Kidney (tissue), 14 donors: Measurements from ENCODE around the gene LUZP2. TPM values are rescaled to one million over a fixed set of nuclear protein-coding genes. Genes with fewer than 3 reads are reported as not detected.

Experiments used
- DNase-seq, 5 donors: peaks; one replicate each; pipeline ENCODE4 v3.0.0-alpha.2; 2013 to 2020
- FAIRE-seq: peaks from 2 replicates; lab custom pipeline; 2012; peaks lifted over from hg19 to GRCh38; lab: Jason Lieb, UNC
- H3K27ac ChIP-seq, 2 donors: one replicate each; pipeline ENCODE4 v1.7.0; 2013; ENCODE audit warnings: low read depth in 2 of 2, low read length in 2 of 2, inconsistent platforms in 1 of 2
- H3K27me3 ChIP-seq: one replicate; pipeline ENCODE4 v1.7.1; 2013; ENCODE audit warnings: low read length, inconsistent platforms; ENCODE audit not compliant: control insufficient read depth, insufficient read depth
- H3K36me3 ChIP-seq, 3 donors: one replicate each; pipeline versions ENCODE4 v1.7.0 to v1.7.1; 2013; ENCODE audit warnings: low read length in 3 of 3, control low read depth in 1 of 3, inconsistent platforms in 1 of 3; ENCODE audit not compliant: insufficient read depth in 3 of 3, control insufficient read depth in 2 of 3
- H3K4me1 ChIP-seq, 3 donors: one replicate each; pipeline versions ENCODE4 v1.7.0 to v1.7.1; 2013; ENCODE audit warnings: low read length in 3 of 3, inconsistent platforms in 1 of 3, low read depth in 1 of 3; ENCODE audit not compliant: control insufficient read depth in 2 of 3, insufficient read depth in 2 of 3
- H3K4me3 ChIP-seq, 3 donors: one replicate each; pipeline versions ENCODE4 v1.7.0 to v1.8.1; 2013; ENCODE audit warnings: low read length in 3 of 3, control low read depth in 1 of 3, inconsistent platforms in 1 of 3
- H3K9ac ChIP-seq, 3 donors: one replicate each; pipeline versions ENCODE4 v1.7.0 to v1.7.1; 2013; ENCODE audit warnings: low read length in 3 of 3, control low read depth in 1 of 3, inconsistent platforms in 1 of 3
- H3K9me3 ChIP-seq, 3 donors: one replicate each; pipeline versions ENCODE4 v1.7.0 to v1.7.1; 2013; ENCODE audit warnings: low read length in 3 of 3, control low read depth in 1 of 3, inconsistent platforms in 1 of 3; ENCODE audit not compliant: control insufficient read depth in 2 of 3, insufficient read depth in 1 of 3
- intact Hi-C: fragments of 100-400 bp; cut with DNase I; formaldehyde crosslinking; loops from one replicate; pipeline ENCODE4 v1.11.1; 2022
- polyA plus RNA-seq: library from polyadenylated mRNA; stranded (reverse); fragments of 350-450 nt; fragmentation: Illumina TruSeq; extraction: RNeasy Lipid Tissue Mini Kit (QIAGEN cat#74804); gene quantifications from one replicate; pipeline ENCODE4 v1.2.3, GENCODE V29; 2014; ENCODE audit warnings: low read depth, low replicate concordance; ENCODE audit not compliant: insufficient read depth
- total RNA-seq: library from RNA; stranded (reverse); fragmentation: NEBNext Ultra II Directional; extraction: Animal tissue kit (Norgen Biotek cat#: 25700); gene quantifications from one replicate; pipeline ENCODE4 v1.2.1, GENCODE V29; 2021
- TF ChIP-seq, protein P1 (sequence below): IDR thresholded peaks from 3 replicates; pipeline ENCODE4 v1.5.1; 2012; ENCODE audit warnings: mild to moderate bottlenecking, moderate library complexity, borderline replicate concordance; ENCODE audit not compliant: insufficient read depth; ENCODE audit errors: extremely low read depth
- donor health status: control.
- donor health status: control.
- donor health status: control.
- donor health status: control.
- donor health status: control.
- donor health status: DM: yes; HTN: yes; CAD: no.
- donor health status: Normal renal cell carcinoma (clear cell type).

Gene LUZP2
- total and polyA plus RNA-seq, 2 donors from 2014 or later: 0.19 TPM; not detected in 1

DNA sequence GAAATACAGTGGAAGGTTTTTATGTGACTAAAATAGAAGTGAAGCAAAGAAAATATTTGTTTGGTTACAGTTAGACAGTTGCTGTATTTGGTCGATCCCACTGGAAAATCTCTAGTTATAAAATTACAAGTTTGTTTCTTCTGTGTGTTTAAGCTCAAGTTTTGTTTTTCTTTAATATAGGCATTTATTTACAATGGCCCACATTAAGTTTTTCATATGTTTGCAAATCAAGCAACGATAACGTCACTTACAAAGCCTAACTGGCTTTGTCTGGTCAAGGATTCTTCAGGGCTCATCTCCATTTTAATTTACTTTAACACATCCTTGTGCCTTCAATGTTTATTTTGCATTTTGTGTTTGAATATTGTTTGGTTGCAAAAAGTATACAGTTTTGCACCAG, 270.6 kb downstream of the LUZP2 start:
- FAIRE-seq (no peak), DNase-seq (no peak)
- intact Hi-C loops: no loop called here
- no peaks in the 10 kb centered on the region for H3K4me1 ChIP-seq
- H3K9me3 ChIP-seq: no peaks in the 10 kb centered on the region
- no peaks in the 10 kb centered on the region for H3K27me3 ChIP-seq
- TF ChIP-seq, protein P1, sequence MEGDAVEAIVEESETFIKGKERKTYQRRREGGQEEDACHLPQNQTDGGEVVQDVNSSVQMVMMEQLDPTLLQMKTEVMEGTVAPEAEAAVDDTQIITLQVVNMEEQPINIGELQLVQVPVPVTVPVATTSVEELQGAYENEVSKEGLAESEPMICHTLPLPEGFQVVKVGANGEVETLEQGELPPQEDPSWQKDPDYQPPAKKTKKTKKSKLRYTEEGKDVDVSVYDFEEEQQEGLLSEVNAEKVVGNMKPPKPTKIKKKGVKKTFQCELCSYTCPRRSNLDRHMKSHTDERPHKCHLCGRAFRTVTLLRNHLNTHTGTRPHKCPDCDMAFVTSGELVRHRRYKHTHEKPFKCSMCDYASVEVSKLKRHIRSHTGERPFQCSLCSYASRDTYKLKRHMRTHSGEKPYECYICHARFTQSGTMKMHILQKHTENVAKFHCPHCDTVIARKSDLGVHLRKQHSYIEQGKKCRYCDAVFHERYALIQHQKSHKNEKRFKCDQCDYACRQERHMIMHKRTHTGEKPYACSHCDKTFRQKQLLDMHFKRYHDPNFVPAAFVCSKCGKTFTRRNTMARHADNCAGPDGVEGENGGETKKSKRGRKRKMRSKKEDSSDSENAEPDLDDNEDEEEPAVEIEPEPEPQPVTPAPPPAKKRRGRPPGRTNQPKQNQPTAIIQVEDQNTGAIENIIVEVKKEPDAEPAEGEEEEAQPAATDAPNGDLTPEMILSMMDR: no peak
- no peak overlapping the region for H3K27ac ChIP-seq
- no peak overlapping the region for H3K9ac ChIP-seq
- no peak overlapping the region for H3K4me3 ChIP-seq
- H3K36me3 ChIP-seq: no peaks in the 10 kb centered on the region

DNA sequence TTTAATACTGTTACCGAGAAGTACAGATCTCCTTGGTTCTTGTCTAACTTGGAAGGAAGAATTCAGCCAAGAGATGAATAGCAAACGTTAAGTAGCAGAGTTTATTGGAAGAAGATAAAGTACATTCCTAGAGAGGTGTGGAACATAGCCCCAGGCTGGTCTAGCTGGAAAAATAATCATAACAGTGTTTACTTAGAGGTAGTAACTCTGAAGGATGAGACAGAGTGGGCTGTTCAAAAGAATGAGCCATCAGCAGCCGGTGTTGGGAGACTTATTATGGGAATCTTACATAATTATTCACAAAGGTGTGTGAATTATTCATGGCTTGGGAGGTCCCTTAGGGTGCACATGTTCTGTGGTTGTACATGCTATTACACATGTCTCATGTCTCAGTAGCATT, 276.5 kb downstream of the LUZP2 start:
- intact Hi-C loops: no loop called here
- Histone ChIP-seq H3K27ac (no peak overlapping the region), H3K9me3 (no peaks in the 10 kb centered on the region), H3K36me3 (no peaks in the 10 kb centered on the region), H3K27me3 (no peaks in the 10 kb centered on the region), H3K4me1 (no peaks in the 10 kb centered on the region), H3K9ac (no peak overlapping the region), H3K4me3 (no peak overlapping the region)
- DNase-seq (no peak), FAIRE-seq (no peak)
- TF ChIP-seq, protein P1: no peak

DNA sequence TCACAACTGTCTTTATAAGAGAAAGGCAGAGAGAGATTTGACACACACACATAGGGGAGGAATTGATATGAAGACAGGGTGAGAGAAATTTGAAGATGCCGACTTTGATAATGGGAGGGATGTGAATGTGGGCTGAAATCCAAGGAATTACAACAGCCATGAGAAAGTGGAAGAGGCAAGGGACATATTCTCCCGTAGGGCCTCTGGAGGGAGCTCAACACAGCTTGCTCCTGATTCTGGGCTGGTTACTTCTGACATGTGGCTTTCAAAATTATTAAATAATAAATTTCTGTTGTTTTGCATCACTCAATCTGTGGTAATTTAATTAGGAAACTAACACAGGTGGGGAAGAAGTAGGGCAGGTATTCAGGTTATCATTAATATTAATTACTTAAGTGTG, 282.9 kb downstream of the LUZP2 start:
- H3K36me3 ChIP-seq: no peaks in the 10 kb centered on the region
- no peak overlapping the region for H3K4me3 ChIP-seq
- H3K9ac ChIP-seq: no peak overlapping the region
- DNase-seq (no peak), FAIRE-seq (no peak)
- H3K9me3 ChIP-seq: no peaks in the 10 kb centered on the region
- H3K27me3 ChIP-seq: no peaks in the 10 kb centered on the region
- H3K27ac ChIP-seq: no peak overlapping the region
- intact Hi-C loops: no loop called here
- H3K4me1 ChIP-seq: no peaks in the 10 kb centered on the region
- TF ChIP-seq, protein P1: no peak

DNA sequence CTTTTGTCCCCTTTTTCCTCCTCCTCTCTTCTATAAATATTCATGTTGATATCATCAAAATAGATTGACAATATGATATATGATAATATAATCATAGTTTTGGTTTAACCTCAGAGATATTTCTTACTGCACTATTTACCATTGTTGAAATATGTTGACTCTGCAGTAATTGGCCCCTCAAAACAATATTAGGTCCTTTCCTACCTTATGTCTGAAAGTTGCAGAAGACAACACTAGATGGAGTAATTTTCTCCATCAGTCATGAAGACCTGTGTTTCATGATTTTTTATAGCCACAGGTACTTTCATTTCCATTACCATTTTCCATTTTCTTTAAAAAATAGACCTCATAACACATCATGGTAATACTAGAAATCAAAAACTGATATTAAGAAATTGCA, 284.4 kb downstream of the LUZP2 start:
- Histone ChIP-seq H3K4me1 (no peaks in the 10 kb centered on the region), H3K9ac (no peak overlapping the region), H3K4me3 (no peak overlapping the region), H3K36me3 (no peaks in the 10 kb centered on the region), H3K9me3 (no peaks in the 10 kb centered on the region), H3K27ac (no peak overlapping the region), H3K27me3 (no peaks in the 10 kb centered on the region)
- intact Hi-C loops: no loop called here
- TF ChIP-seq, protein P1: no peak
- FAIRE-seq: no peak
- no peak for DNase-seq
